ENCODE measurements around the gene VTI1A.

VTI1A gene

DNA sequence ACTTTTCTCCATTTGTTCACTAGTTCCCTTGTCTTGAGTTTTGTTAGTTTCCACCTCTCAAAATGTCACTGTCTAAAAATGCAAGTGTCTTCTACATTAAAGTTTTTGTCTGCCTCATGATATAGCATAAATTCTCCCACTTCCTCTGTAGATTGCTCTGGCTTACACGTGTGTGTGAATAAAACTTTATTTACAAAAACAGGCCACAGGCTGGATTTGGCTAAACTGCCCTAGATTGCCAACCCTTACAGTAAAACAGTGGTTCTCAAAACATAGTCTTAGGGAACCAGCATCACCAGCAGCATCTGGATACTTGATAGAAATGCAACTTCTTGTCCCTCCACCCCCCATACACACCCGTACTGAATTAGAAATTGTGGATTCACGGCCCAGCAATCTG lies 207.8 kb downstream of the VTI1A start:
- no peaks in the 10 kb centered on the region for H3K9me2 ChIP-seq (replicated peaks; ENCODE audit: insufficient read depth, low read length)
- H3K9ac ChIP-seq (ENCODE audit: low read length), result no peak overlapping the region
- H3K27ac ChIP-seq (ENCODE audit: low read length), result no peak overlapping the region
- no peaks in the 10 kb centered on the region for H3K36me3 ChIP-seq (replicated peaks; ENCODE audit: insufficient read depth, low read length)
- TF ChIP-seq, protein P1, sequence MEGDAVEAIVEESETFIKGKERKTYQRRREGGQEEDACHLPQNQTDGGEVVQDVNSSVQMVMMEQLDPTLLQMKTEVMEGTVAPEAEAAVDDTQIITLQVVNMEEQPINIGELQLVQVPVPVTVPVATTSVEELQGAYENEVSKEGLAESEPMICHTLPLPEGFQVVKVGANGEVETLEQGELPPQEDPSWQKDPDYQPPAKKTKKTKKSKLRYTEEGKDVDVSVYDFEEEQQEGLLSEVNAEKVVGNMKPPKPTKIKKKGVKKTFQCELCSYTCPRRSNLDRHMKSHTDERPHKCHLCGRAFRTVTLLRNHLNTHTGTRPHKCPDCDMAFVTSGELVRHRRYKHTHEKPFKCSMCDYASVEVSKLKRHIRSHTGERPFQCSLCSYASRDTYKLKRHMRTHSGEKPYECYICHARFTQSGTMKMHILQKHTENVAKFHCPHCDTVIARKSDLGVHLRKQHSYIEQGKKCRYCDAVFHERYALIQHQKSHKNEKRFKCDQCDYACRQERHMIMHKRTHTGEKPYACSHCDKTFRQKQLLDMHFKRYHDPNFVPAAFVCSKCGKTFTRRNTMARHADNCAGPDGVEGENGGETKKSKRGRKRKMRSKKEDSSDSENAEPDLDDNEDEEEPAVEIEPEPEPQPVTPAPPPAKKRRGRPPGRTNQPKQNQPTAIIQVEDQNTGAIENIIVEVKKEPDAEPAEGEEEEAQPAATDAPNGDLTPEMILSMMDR (IDR thresholded peaks at IDR 0.05; ENCODE audit: low read length), result no peak
- TF ChIP-seq EZH2 (optimal IDR thresholded peaks at IDR 0.05; ENCODE audit: low read depth, low read length), result no peak
- TF ChIP-seq EZH2phosphoT487 (IDR thresholded peaks at IDR 0.05; ENCODE audit: low read length), result no peak
- H2AFZ ChIP-seq (ENCODE audit: low read length), result no peak overlapping the region
- no peaks in the 10 kb centered on the region for H3K9me3 ChIP-seq (replicated peaks; ENCODE audit: insufficient read depth, low read length)
- H3K4me3 ChIP-seq (ENCODE audit: low read length), result no peak overlapping the region
- H3K4me2 ChIP-seq (ENCODE audit: low read depth, low read length), result no peak overlapping the region
- H3K27me3 ChIP-seq (replicated peaks; ENCODE audit: insufficient read depth, low read length), result no peaks in the 10 kb centered on the region
- DNase-seq, result no peak
- no peaks in the 10 kb centered on the region for H3K4me1 ChIP-seq (ENCODE audit: low read length)
- H3F3A ChIP-seq (ENCODE audit: insufficient read depth, low read length), result no peaks in the 10 kb centered on the region
- no peaks in the 10 kb centered on the region for H3K79me2 ChIP-seq (ENCODE audit: low read length)
- H4K20me1 ChIP-seq (ENCODE audit: insufficient read depth, low read length), result no peaks in the 10 kb centered on the region

DNA sequence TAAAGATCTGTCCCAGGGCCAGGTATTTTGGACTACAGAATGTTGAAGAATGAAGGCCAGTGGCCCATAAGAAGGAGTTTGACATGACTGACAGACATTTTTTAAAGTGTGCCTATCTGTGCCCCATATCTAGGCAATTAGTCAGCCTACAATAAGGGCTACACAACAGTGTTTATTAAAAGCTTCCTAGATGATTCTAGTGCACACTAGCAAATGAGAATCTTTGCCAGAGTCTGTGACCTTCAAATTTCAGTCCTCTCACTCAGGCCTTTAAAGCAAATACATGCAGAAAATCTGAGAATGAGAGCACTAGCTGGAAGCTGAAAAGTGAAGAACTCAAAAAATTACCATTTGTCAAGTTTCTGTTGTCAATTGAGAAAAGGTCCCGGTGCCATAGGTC lies 208.7 kb downstream of the VTI1A start:
- Histone ChIP-seq H3K9me2 (replicated peaks; ENCODE audit: insufficient read depth, low read length) (no peaks in the 10 kb centered on the region), H3K9me3 (replicated peaks; ENCODE audit: insufficient read depth, low read length) (no peaks in the 10 kb centered on the region), H2AFZ (ENCODE audit: low read length) (no peak overlapping the region), H3K9ac (ENCODE audit: low read length) (no peak overlapping the region), H4K20me1 (ENCODE audit: insufficient read depth, low read length) (no peaks in the 10 kb centered on the region), H3K27me3 (replicated peaks; ENCODE audit: insufficient read depth, low read length) (no peaks in the 10 kb centered on the region), H3K27ac (ENCODE audit: low read length) (no peak overlapping the region), H3K4me1 (ENCODE audit: low read length) (no peaks in the 10 kb centered on the region), H3K4me3 (ENCODE audit: low read length) (no peak overlapping the region), H3F3A (ENCODE audit: insufficient read depth, low read length) (no peaks in the 10 kb centered on the region), H3K4me2 (ENCODE audit: low read depth, low read length) (no peak overlapping the region), H3K79me2 (ENCODE audit: low read length) (no peaks in the 10 kb centered on the region), H3K36me3 (replicated peaks; ENCODE audit: insufficient read depth, low read length) (no peaks in the 10 kb centered on the region)
- TF ChIP-seq EZH2phosphoT487 (IDR thresholded peaks at IDR 0.05; ENCODE audit: low read length) (no peak), EZH2 (optimal IDR thresholded peaks at IDR 0.05; ENCODE audit: low read depth, low read length) (no peak)
- TF ChIP-seq, protein P1 (IDR thresholded peaks at IDR 0.05; ENCODE audit: low read length), result no peak
- DNase-seq, result no peak

DNA sequence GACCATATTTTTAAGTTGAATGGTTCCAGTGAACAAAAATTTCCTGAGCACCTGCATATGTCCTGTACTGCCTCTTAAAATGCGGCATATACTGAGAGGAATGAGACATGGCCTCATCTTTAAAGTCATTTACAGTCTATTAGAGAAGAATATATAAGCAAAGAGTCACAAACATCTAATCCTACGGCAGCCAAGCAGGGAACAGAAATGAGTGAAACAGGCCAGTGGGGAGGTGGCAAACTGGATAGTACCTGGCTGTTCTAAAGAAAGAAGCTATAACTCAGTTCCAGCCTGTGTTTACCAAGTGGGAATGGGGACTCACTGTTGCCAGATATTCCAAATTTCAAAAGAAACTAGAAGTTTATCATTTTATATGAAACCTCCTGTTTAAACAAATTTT lies 211.4 kb downstream of the VTI1A start:
- DNase-seq, result no peak
- no peak overlapping the region for H3K27ac ChIP-seq (ENCODE audit: low read length)
- no peak overlapping the region for H3K9ac ChIP-seq (ENCODE audit: low read length)
- no peaks in the 10 kb centered on the region for H3K79me2 ChIP-seq (ENCODE audit: low read length)
- no peak overlapping the region for H3K4me2 ChIP-seq (ENCODE audit: low read depth, low read length)
- H4K20me1 ChIP-seq (ENCODE audit: insufficient read depth, low read length), result no peaks in the 10 kb centered on the region
- H3K9me2 ChIP-seq (replicated peaks; ENCODE audit: insufficient read depth, low read length), result no peaks in the 10 kb centered on the region
- H3F3A ChIP-seq (ENCODE audit: insufficient read depth, low read length), result no peaks in the 10 kb centered on the region
- H3K4me3 ChIP-seq (ENCODE audit: low read length), result no peak overlapping the region
- H3K4me1 ChIP-seq (ENCODE audit: low read length), result no peaks in the 10 kb centered on the region
- H3K36me3 ChIP-seq (replicated peaks; ENCODE audit: insufficient read depth, low read length), result no peaks in the 10 kb centered on the region
- H3K9me3 ChIP-seq (replicated peaks; ENCODE audit: insufficient read depth, low read length), result no peaks in the 10 kb centered on the region
- H3K27me3 ChIP-seq (replicated peaks; ENCODE audit: insufficient read depth, low read length), result no peaks in the 10 kb centered on the region
- H2AFZ ChIP-seq (ENCODE audit: low read length), result no peak overlapping the region
- TF ChIP-seq EZH2 (optimal IDR thresholded peaks at IDR 0.05; ENCODE audit: low read depth, low read length) (no peak), EZH2phosphoT487 (IDR thresholded peaks at IDR 0.05; ENCODE audit: low read length) (no peak)
- TF ChIP-seq, protein P1 (IDR thresholded peaks at IDR 0.05; ENCODE audit: low read length), result no peak
